GM18867 (cell line): ENCODE data around the gene MRPL42.
"Not testable (repeated sequence)": the region's sequence is repeated elsewhere in the genome, so short reads cannot be mapped to it uniquely, and the experiment has no call there.

Experiments used
- ATAC-seq: cut with Tn5 transposase; IDR thresholded peaks from one replicate; pipeline ENCODE4 v1.9.1; 2021; ENCODE audit warnings: mild to moderate bottlenecking, moderate library complexity; ENCODE audit not compliant: unreplicated experiment

The MRPL42 gene

DNA sequence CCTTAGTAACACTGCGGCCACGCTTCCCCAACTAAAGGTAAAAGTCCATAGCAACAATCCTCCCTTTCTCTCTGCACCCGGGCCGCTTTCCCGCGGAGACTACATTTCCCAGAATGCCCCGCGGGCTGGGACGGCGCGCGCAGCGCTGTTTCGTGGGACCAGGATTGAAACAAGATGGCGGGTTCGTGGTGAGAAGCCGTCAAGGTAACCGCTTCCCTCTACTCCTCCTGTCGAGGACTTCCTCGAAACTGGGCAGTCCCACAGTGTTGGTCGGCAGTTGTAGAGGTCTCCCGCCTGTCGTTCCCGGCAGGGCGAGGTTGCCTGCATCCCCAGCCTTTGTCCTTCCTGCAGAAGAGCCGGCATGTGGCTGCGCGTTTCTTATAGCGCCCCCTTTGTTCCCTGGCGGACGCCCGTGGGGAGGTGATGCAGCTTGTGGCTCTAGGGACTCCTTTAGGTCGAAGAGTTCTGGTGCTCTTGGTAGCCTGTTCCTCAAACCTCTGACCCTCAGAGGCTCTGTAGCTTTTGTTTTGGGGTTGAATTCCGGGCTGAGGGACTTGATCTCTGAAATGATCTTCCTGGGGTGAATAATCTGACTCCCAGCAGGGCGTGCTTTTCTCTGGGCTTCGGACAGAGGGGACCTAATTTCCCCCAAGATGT, at the start of gene MRPL42:
TSS of gene MRPL42 (plus strand) at position 164 of the 657 bp plus-strand sequence. CDS start 1,772 bp downstream, outside the sequence.
- ATAC-seq, result peak; percentile 86

DNA sequence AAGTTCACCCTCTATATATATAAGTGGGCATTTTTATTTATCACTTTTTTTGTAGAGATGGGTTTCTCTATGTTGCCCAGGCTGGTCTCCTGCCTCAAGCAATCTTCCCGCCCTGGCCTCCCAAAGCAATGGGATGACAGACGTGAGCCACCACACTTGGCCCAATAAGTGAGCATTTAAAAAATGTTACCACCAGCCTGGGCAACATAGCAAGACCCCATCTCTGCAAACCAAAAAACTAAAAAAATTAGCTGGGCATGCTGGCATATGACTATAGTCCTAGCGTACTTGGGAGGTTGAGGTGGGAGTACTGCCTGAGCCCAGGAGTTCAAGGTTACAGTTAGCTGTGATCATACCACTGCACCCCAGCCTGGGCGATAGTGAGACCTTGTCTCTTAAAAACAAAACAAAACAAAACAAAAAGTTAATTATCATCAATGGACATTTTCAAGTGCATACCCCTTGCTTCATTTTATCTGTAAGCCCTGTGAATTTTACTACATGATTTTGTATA, 49.3 kb upstream of the MRPL42 start:
- no peak for ATAC-seq

DNA sequence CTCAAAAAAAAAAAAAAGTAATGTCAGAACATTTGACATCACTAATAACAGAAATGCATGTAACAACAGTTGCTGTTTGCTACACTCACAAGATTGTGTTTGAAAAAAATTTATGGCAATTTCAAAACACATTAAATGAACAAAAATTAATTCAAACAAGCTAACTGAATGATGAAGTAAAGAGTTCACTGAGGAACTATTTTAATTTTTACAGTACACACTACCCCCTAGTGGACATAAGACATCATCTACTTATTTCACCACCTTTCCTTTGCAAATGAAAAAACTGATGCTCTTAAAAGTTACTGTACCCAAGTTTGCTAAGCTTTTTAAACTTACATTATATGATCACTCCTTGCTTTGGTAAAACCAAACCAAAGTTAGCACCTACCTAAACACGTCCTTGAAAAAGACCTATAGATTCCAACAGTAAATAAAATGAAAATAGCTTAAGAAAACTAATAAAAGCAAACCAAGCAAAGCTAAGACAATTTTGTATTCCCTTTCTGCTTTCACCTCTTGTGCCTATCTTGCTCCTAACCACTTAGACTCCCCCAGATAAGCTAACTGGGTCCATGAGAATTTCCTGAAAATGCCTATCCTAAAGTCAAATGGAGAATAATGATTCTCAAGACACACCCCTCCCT, 47.8 kb upstream of the MRPL42 start:
- peak; percentile 45 for ATAC-seq

DNA sequence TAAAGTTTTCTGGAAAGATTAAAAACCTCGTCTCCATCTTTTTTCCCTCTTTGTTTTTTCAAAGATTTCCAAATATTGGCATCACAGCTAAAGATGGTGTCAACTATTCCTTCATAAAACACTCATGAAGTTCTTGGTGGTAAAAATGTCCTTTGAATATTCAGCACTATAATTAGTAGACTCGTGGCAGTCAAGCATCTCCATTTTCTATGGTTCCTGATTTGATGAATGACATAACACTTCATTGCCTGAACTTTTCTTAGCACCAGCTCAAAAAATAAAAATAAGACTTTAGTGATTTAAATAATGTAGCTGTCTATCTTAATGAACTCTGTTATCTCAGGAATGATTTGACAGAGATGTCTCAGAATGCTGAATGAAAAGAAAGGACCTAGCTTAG, 45.3 kb upstream of the MRPL42 start:
- ATAC-seq, result no peak

DNA sequence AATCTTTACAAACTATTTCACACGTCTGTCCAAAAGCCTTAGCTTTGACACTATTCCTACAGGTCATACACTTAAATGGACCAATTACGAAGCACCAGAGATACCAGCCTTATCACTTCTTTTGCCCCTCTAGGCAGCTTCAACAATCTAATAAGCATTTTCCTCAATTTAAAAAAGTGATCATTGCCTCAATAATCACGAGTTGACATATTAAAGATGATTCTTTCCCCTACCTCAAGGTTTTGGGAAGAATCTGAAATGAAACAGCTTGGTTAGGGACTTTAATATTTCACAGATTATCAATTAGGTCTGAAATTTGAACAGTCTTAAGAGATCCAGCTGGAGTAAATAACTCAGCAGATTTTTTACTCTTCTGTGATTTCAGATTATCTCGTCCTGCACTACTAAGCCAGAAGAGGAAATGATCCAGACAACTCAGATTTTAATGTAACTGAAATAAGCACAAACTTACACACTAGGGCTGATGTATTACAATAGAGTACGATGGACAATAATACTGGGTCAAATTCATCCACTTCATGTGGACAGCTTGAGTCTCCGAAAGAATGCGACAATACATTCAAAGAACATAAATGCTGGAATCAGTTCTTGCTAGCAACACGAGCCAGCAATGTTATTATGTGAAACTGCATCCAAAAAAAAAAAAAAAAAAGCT, 41.4 kb upstream of the MRPL42 start:
- ATAC-seq, result no peak

DNA sequence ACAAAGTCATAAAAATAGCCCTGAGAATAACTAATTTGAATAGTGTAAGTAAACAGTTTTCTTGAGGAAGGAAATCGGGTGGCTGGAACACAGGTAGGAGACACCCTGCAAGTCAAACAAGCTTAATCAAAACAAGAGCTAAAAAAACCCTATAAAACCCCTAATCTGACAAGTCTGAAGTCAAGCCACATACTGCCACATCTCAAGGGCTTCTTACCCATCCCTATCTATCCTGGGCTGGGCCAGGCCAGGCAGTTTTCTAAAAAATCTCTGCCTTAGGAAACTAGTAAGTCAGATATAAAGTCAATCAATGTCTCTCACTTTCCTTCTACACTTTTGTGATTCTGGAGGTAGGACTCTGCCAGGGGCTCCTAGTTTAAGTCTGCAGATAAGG, 40.9 kb upstream of the MRPL42 start:
- ATAC-seq, result peak; percentile 33

DNA sequence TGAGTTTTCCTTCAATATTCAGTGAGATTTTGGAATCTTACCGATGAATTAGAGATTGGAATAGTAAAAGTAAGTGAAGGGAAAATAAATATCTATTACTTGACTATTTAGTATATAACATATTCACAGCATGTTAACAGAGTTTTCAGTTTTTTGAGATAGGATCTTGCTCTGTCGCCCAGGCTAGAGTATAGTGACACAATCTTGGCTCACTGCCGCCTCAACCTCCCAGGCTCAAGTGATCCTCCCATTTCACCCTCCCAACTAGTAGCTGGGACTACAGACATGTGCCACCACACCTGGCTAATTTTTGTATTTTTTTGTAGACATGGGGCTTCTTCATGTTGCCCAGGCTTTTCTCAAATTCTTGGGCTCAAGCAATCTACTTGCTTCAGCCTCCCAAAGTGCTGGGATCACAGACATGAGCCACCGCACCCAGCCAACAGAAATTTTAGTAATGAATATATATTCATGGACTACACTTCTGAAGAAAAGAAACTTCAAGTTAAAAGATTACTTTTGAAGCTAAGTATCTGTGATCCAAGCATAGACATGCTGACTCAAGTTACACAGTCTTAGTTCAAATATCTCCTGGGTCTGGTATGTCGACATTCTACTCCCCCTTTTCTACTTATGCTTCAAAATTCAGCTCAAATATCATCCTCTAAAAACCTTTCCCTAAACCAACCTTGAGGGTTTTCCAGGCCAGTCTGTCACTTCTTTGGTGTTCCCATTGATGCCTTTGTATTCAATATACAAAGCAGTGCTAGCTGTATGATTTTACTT, 39.3 kb upstream of the MRPL42 start:
- ATAC-seq, result no peak

DNA sequence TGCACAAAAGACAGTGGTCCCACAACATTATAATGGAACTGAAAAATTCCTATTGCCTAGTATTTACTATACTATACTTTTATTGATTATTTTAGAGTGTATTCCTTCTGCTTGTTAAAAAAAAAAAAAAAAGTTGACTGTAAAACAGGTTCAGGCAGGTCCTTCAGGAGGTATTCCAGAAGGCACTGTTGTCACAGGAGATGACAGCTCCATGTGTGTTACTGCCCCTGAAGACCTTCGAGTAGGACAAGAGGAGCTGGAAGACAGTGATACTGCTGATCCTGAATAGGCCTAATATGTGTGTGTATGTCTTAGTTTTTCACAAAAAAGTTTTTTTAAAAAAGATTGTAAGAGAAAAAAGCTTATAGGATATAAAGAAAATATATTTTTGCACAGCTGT, 37.9 kb upstream of the MRPL42 start:
- ATAC-seq, result no peak

DNA sequence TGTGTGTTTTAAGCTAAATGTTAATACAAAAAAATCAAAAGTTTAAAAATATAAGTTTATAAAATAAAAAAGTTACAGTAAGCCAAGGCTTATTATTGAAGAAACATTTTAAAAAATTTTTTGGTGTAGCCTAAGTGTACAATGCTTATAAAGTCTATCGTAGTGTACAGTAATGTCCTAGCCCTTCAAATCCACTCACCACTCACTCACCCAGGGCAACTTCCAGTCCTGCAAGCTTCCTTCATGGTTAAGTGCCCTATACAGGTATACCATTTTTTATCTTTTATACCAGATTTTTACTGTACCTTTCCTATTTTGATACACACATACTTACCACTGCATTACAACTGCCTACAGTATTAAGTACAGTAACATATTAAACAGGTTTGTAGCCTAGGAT, 37.5 kb upstream of the MRPL42 start:
- ATAC-seq, result no peak

DNA sequence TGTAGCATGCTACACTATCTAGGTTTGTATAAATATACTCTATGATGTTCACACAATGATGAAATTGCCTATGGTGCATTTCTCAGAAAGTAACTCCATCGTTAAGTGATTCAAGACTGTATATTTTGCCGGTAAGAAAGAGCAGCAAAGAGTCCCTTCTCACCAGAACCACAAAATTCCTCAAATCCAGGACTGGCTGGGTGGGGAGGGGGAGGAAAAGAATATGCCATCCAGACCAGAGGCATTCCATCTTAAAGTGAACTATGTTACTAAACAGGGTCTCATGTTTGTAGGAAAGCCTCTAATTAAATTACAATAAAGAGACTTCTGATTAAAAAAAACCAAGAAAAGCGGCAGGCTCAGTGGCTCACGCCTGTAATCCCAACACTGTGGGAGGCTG, 37.0 kb upstream of the MRPL42 start:
- no peak for ATAC-seq

DNA sequence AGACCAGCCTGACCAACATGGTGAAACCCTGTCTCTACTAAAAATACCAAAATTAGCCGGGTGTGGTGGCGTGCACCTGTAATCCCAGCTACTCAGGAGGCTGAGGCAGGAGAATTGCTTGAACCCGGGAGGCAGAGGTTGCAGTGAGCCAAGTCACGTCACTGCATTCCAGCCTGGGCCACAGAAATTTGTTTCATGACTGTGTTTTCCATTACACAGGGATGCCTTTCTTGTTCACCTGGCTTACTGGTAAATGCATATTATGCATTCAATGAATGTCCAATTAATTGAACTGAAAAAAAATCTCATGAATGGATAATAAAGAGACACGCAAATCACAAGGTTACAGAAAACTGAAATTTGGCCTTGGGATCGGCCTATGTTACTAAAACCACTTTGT, 35.3 kb upstream of the MRPL42 start:
- not testable (repeated sequence) for ATAC-seq

DNA sequence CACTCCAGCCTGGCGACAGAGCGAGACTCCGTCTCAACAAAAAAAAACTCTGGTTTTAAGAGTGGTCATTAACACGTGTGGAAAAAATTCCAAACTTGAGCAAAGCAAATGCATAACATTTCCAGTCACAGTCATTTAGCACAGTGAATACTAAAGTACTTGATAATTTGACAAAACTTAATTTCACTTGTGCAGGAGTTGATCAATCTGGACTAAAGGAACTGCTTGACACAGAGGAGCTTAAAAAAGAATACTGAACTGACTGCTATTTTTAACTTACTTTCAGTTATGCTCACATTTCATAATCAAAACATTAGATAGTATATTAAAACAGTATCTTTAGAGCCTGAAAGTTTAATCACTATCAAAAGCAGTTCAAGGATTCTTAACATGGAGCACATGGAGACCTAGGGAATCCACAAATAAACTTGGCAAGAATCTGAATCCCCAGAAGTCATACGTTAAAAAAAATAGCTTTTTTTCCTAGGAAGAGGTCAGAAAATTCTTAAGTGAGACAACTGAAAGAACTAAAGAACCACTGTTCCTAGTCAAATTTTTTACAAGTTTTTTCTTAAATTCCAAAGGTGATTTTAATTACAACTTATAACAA, 33.0 kb upstream of the MRPL42 start:
- ATAC-seq, result no peak

DNA sequence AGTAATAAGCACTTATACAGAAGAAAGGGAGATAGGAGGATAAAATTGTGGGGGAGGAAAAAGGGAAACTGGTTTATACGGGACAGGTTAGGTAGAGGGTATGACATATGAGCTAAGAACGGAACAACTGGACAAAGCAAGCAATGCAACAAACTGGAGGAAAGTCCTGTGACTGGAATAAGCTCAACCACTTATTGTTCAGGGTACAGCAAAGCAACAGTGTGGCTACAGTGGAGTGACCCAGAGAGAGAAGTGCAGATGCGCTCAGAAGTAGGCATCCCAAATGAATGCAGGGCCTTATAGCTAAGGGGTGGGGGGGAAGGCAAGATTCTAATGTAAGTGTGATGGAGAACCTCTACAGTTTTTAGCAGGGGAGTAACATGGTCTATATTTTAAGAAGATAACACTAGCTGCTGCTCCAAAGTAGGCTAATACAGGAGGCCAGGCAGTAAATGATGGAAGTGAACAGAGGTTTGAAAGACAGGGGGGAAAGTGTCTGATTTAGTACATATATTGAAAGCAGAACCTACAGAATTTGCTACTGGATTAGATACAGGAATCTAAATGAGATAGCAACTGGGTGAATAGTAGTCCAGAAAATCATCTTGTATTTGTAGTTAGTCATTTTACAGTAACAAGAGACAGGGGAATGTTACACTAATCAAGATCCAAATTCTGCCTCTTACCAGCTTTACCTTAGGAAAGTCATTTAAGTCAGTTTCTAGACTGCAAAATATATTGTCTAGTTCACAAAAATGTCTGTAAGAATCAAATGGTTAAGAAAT, 28.9 kb upstream of the MRPL42 start:
- no peak for ATAC-seq

DNA sequence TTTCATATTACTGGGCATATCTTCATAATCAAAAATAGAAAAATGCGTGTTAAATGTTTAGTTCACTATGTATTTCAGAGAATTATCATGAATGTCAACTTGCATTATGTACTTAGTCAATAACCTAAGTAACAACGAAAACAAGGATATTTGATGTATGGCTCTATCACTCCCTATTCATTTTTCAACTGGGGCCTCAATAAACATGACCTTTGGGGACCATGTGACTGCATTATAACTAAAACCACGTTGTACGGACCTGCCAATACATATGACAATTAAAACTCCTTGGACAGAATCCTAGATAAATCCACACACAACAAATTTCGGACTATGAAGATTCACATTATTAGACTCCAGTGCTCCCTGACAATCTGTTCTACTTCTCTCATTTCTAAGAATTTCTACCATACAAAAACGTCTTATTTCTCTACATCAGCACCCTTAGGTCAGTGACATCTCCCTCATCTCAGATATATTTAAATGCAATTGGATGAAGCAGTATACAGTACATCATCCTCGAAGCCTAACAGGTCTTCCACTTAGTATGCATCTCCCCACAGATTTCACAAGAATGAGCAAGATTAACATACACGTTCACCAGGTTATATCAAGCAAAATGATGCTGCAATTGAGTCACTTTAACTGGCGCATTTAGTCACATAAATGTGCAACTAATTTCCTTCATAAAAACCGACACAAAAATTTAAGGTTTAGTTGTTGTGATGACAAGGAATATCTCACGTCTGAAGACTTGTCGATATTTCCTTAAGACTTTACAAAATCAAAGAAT, 27.1 kb upstream of the MRPL42 start:
- ATAC-seq, result no peak

DNA sequence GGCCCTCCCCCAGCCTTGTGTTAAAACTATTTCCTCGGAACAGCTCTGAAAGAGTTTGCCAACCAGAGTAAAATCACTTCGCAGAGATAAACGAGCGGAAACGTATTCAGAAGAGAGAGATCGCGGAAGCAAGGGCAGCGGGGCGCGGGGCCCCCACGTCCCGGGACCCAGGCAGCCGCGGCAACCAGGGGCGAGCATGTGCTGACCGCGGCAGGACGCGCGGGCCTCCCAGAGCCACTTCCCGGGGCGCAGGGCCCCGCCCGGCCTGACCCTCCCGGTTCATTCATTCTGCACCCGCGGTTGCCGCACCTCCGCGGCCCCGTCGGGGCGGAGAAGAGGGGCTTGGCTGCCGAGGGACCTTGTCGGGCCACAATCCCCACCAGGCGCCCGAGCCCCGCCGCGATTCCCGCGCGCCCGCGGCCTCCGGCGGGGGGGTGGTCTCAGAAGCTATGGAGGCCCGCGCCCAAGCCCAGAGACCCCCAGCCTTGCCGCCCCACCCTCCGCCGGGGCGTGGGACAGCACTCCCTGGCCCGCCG, 26.2 kb upstream of the MRPL42 start:
- ATAC-seq, result peak; percentile 2

DNA sequence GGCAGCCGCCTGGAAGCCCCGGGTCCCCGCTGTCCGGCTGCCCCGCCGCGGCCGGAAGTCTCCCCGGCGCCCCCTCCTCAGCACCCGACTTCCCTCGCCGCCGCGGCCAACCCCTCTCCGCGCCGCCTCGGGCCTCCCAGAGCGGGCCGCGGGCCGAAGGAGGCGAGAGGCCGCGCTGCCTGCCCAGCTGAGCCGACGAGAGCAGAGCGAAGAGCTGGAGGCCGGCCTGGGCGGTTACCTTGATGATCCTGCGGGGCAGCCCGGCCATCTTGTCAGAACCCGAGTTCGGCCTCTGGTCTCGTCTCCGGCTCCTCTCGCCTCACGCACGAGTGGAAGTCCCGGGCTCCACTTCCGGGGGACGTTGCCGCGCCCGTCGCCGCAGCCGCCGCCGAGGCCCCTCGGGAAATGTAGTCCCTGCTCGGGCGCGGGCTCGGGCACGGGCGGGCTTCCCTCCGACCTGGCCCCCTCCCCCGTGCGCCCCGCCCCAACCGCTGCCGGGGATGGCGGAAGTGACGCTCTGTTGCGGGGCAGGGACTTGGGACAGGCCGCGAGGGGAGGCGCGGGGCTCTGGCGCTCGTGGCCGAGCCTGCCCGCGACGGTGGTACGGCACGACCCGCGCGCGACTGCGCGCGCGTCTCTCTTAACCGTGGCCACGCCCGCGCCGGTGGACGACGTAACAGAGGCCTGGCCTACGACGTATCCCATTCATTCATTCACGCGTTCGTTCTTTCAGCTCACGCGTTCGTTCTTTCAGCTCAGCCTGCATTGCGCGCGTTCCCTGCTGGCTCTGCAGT, 25.5 kb upstream of the MRPL42 start, which contains the start of gene UBE2N:
TSS of gene UBE2N (minus strand) at position 331 of the 794 bp plus-strand sequence. CDS start at position 268, 63 bp downstream.
- ATAC-seq, result peak; percentile 81

DNA sequence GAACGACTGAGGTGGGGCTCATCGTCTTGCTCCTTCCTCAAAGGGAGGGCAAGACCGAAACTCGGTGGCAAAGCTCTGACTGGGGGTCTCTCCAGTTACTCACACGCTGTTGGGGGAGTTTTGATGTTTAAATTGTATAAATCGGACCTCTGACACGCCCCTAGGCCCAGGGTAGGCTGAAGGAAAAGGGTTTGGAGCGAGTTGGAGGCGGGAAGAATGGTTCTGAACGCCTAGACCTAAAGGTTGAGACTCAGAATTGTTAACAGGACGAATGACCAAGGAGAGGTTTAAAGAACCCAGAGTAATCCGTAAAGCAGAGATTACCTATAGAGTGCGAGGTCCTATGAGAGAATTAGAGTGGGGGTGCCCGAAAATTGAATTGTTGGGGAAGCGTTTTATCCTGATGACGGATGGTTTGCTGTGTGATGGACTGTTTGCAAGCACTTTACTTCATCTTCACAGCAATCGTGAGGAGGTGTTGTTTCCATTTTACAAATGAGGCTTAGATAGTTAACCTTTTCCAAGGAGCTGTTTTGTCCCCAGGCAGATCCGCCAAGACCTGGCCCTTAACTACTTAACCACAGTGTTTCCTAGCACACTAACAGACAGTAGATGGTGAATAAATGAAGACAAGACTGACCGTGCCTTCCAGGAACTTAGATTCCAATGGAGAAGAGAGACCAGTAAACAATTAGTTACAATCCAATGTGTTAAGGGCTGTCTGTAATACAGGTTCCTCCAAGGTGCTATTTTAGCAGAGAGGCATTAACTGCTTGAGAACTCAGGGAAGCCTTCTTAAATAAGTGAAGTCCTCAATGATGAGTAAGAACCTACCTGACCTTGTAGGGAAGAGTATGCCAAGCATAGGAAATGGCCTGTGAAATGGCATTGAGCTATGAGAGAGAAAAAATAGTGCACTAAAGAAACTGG, 24.6 kb upstream of the MRPL42 start:
- ATAC-seq, result no peak
